GM10248 (cell line): ENCODE data around the gene ZNF521.

ENCODE experiments used
- CTCF ChIA-PET: fragments of 300-600 bp; sonication (Branson Sonifier 250); formaldehyde crosslinking; extraction: SDS; loops from one replicate; lab custom pipeline; 2021; ENCODE audit warnings: antibody characterized with exemption; lab: Yijun Ruan, JAX
- POLR2A ChIA-PET: fragments of 350-650 bp; sonication (Branson Sonifier 250); formaldehyde crosslinking; extraction: SDS; loops from one replicate; lab custom pipeline; 2020; ENCODE audit warnings: antibody characterized with exemption; lab: Yijun Ruan, JAX
- DNase-seq: peaks from one replicate; pipeline ENCODE4 v3.0.0; 2012; ENCODE audit errors: extremely low spot score
- CTCF ChIP-seq: IDR thresholded peaks from 2 replicates; pipeline ENCODE4 v1.5.1; 2012; ENCODE audit warnings: mild to moderate bottlenecking, low read depth; ENCODE audit errors: extremely low read depth, missing control alignments, control extremely low read depth

Gene ZNF521

DNA sequence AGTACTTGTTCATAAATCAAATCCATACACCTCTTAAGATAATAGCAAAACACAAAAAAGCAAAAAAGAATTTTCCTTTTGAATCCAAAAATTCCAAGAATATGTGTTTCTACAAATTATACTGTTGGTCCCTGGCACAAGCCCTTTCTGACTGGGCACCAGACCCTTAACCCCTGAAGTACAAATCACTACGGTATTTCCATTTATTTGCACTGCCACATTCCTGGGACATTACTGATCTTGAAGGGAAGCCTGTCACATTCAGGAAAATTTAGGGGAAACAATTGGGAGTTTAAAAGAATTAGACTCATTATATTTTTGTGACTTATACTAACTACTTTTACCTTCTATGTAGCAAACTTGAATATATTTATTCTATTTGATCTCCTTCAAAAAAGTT, 98.8 kb downstream of the ZNF521 start:
- no peak for TF ChIP-seq CTCF
- ChIA-PET POLR2A (no interaction called here), CTCF (no interaction called here)
- no peak for DNase-seq

DNA sequence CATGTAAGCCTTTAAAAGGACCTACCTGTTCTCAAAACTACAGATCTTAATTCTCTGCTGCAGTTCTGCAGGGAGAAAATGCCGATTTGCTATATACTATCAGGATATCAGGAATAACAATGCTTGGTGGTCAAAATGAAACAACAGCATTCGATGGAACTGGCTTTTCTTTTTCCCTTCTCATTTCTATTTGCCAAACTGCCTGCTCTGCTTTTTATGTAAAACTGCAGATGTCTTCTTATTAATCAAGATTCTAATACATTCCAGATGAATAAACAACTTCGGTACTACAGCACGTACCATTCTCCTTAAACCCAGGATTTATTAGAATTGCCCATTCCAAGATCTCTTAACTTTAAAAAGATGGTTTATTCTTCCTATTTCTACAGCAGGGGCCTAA, 100.9 kb downstream of the ZNF521 start:
- no peak for DNase-seq
- no peak for TF ChIP-seq CTCF
- ChIA-PET CTCF (no interaction called here), POLR2A (no interaction called here)

GRCh38 chr18:25250474-25250851, 101.5 kb downstream of the ZNF521 start:
- no peak for TF ChIP-seq CTCF
- no peak for DNase-seq
- ChIA-PET POLR2A (no interaction called here), CTCF (no interaction called here)

- ChIA-PET CTCF (no interaction called here), POLR2A (no interaction called here)
- TF ChIP-seq CTCF, result no peak
- no peak for DNase-seq
Observed at GRCh38 chr18:25248755-25249154, 103.2 kb downstream of the ZNF521 start.

DNA sequence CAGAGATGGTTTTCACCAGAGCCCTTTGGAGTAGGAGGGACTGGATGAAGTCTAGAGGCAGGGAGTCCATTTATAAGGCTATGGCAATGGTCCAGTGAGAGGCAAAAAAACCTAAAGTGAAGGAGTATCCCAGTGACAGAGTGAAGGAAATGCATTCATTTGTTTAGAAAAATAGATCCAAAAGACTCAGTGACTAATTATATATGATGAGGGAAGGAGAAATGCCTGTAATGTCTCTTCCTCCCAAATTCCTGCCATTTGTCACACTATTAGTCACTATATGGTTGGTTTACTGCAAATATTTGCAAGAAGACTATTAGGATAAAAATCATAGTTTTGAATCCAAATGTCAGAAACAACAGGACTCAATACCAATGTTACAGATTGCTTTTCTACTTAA, 104.2 kb downstream of the ZNF521 start:
- no peak for DNase-seq
- TF ChIP-seq CTCF, result no peak
- ChIA-PET CTCF (no interaction called here), POLR2A (no interaction called here)

- ChIA-PET CTCF (interaction anchor here (2.3 kb wide), 1 partner anchor 13 kb away, joined by 7 read pairs; no protein-coding TSS in a partner anchor), POLR2A (no interaction called here)
- no peak for TF ChIP-seq CTCF
- DNase-seq, result no peak
Observed at GRCh38 chr18:25244924-25245698, 106.9 kb downstream of the ZNF521 start.
